C4-2B (cell line): ENCODE data around the gene METTL17.

Source experiments
- CTCF ChIP-seq: fragments of 450-650 bp; conservative IDR thresholded peaks from 2 replicates; pipeline ENCODE4 v1.5.1; 2017; ENCODE audit warnings: mild to moderate bottlenecking
- ZFX ChIP-seq: fragments of 450-650 bp; IDR thresholded peaks from 2 replicates; pipeline ENCODE4 v1.6.1; 2017

GRCh38 chr14:21043974-21044618 is 54.3 kb downstream of the METTL17 start:
- TF ChIP-seq CTCF (no peak), ZFX (no peak)
